ENCODE data around the gene TM6SF1. TPM values are rescaled to one million over a fixed set of nuclear protein-coding genes. Genes with fewer than 3 reads are reported as not detected.
A peak's percentile ranks its signal among the peaks of the same experiment; 100 is the strongest.
"Not testable (repeated sequence)": the region's sequence is repeated elsewhere in the genome, so short reads cannot be mapped to it uniquely, and the experiment has no call there.

TM6SF1 gene
- total RNA-seq, 1 experiment from 2014 or later, result 0.79 TPM

- TF ChIP-seq JAZF1 (CRISPR knock-in tag; IDR thresholded peaks at IDR 0.05), result no peak
These were observed 26.0 kb upstream of the TM6SF1 start (continued) for GRCh38 chr15:83081256-83082014.

- Mint-ChIP-seq H3K9me3 (no peaks in the 10 kb centered on the region), H3K27me3 (ENCODE audit: low read depth) (peaks cover under 1% of the 10 kb centered on the region), H3K4me1 (peaks cover 8% of the 10 kb centered on the region), H3K27ac (no peak overlapping the region), H3K36me3 (no peaks in the 10 kb centered on the region), H3K4me3 (no peak overlapping the region)
- DNase-seq (ENCODE audit: low spot score) (no peak), ATAC-seq (no peak)
- ChIA-PET CTCF (no interaction called here), POLR2A (no interaction called here)
- no peak for TF ChIP-seq TEAD1 (CRISPR knock-in tag; IDR thresholded peaks at IDR 0.05)
- TF ChIP-seq E2F4 (CRISPR knock-in tag; IDR thresholded peaks at IDR 0.05; ENCODE audit: borderline replicate concordance, low read depth), result no peak
- TF ChIP-seq ESRRA (CRISPR knock-in tag; IDR thresholded peaks at IDR 0.05; ENCODE audit: borderline replicate concordance), result no peak
- TF ChIP-seq CBFB (CRISPR knock-in tag; IDR thresholded peaks at IDR 0.05; ENCODE audit: low read depth), result no peak
- TF ChIP-seq FOXK1 (CRISPR knock-in tag; IDR thresholded peaks at IDR 0.05), result no peak
- TF ChIP-seq ZNF219 (CRISPR knock-in tag; IDR thresholded peaks at IDR 0.05; ENCODE audit: borderline replicate concordance), result no peak
- no peak for TF ChIP-seq ZNF138 (CRISPR knock-in tag; conservative IDR thresholded peaks at IDR 0.05)
- TF ChIP-seq HMGXB4 (CRISPR knock-in tag; IDR thresholded peaks at IDR 0.05), result no peak
- TF ChIP-seq ZNF263 (CRISPR knock-in tag; IDR thresholded peaks at IDR 0.05; ENCODE audit: low read depth), result no peak
- TF ChIP-seq FOXP4 (CRISPR knock-in tag; IDR thresholded peaks at IDR 0.05), result no peak
- TF ChIP-seq SP1 (CRISPR knock-in tag; conservative IDR thresholded peaks at IDR 0.05), result no peak
- TF ChIP-seq ELF4 (CRISPR knock-in tag; IDR thresholded peaks at IDR 0.05; ENCODE audit: low read depth), result no peak
- no peak for TF ChIP-seq PREB (CRISPR knock-in tag; IDR thresholded peaks at IDR 0.05; ENCODE audit: borderline replicate concordance)
- no peak for TF ChIP-seq USF1 (CRISPR knock-in tag; IDR thresholded peaks at IDR 0.05)
- TF ChIP-seq KAT7 (CRISPR knock-in tag; IDR thresholded peaks at IDR 0.05; ENCODE audit: borderline replicate concordance), result no peak
- TF ChIP-seq NFE2L1 (CRISPR knock-in tag; IDR thresholded peaks at IDR 0.05), result no peak
- TF ChIP-seq MAX (CRISPR knock-in tag; IDR thresholded peaks at IDR 0.05), result no peak
- TF ChIP-seq ZNF232 (CRISPR knock-in tag; IDR thresholded peaks at IDR 0.05), result no peak
- TF ChIP-seq ZNF416 (CRISPR knock-in tag; IDR thresholded peaks at IDR 0.05), result no peak
These were observed 24.6 kb upstream of the TM6SF1 start for GRCh38 chr15:83082730-83083386.

- H3K4me1 Mint-ChIP-seq; H3K4me3 Mint-ChIP-seq; H3K27ac Mint-ChIP-seq; DNase-seq (ENCODE audit: low spot score); POLR2A ChIA-PET; H3K9me3 Mint-ChIP-seq; H3K27me3 Mint-ChIP-seq (ENCODE audit: low read depth); H3K36me3 Mint-ChIP-seq; CTCF ChIA-PET: not testable (repeated sequence)
- ATAC-seq, result peak; percentile 74
These were observed 22.0 kb upstream of the TM6SF1 start for GRCh38 chr15:83085461-83085860.

GRCh38 chr15:83085864-83086552 is 21.4 kb upstream of the TM6SF1 start:
- ATAC-seq, CTCF ChIA-PET: not testable (repeated sequence)

More at GRCh38 chr15:83085864-83086552, 21.4 kb upstream of the TM6SF1 start:
- H3K27me3 Mint-ChIP-seq (ENCODE audit: low read depth); POLR2A ChIA-PET; H3K4me1 Mint-ChIP-seq; H3K4me3 Mint-ChIP-seq; H3K9me3 Mint-ChIP-seq; H3K36me3 Mint-ChIP-seq; DNase-seq (ENCODE audit: low spot score); H3K27ac Mint-ChIP-seq: not testable (repeated sequence)
